ENCODE data around the gene IFRD2. TPM values are rescaled to one million over a fixed set of nuclear protein-coding genes. Genes with fewer than 3 reads are reported as not detected.
A peak's percentile ranks its signal among the peaks of the same experiment; 100 is the strongest.

The IFRD2 gene
- total RNA-seq, 1 donor from 2014 or later, result 38.9 TPM

- Mint-ChIP-seq H3K4me3 (ENCODE audit: unreplicated experiment) (peak overlapping the region; percentile 71), H3K27me3 (ENCODE audit: low read depth) (no peaks in the 10 kb centered on the region), H3K9me3 (ENCODE audit: low read depth) (no peaks in the 10 kb centered on the region), H3K4me1 (ENCODE audit: low read depth) (peaks cover 64% of the 10 kb centered on the region), H3K27ac (ENCODE audit: unreplicated experiment) (peak overlapping the region; percentile 94), H3K36me3 (ENCODE audit: low read depth) (peaks cover 10% of the 10 kb centered on the region)
- TF ChIP-seq CTCF (IDR thresholded peaks at IDR 0.05), result no peak
- no peak for DNase-seq (ENCODE audit: low spot score)
Observed at GRCh38 chr3:50261505-50261904, 30.7 kb downstream of the IFRD2 start.

- peak overlapping the region; percentile 71 for H3K4me3 Mint-ChIP-seq (ENCODE audit: unreplicated experiment)
- peaks cover 13% of the 10 kb centered on the region for H3K36me3 Mint-ChIP-seq (ENCODE audit: low read depth)
- no peak for DNase-seq (ENCODE audit: low spot score)
Observed at GRCh38 chr3:50260942-50261441, 31.2 kb downstream of the IFRD2 start.

GRCh38 chr3:50260027-50260941, 31.9 kb downstream of the IFRD2 start:
- H3K4me3 Mint-ChIP-seq (ENCODE audit: unreplicated experiment), result peak overlapping the region; percentile 71

More at GRCh38 chr3:50260942-50261441, 31.2 kb downstream of the IFRD2 start:
- TF ChIP-seq CTCF (IDR thresholded peaks at IDR 0.05), result no peak
- Mint-ChIP-seq H3K27me3 (ENCODE audit: low read depth) (no peaks in the 10 kb centered on the region), H3K27ac (ENCODE audit: unreplicated experiment) (peak overlapping the region; percentile 94), H3K9me3 (ENCODE audit: low read depth) (no peaks in the 10 kb centered on the region), H3K4me1 (ENCODE audit: low read depth) (peaks cover 60% of the 10 kb centered on the region)

GRCh38 chr3:50259432-50260026, 32.7 kb downstream of the IFRD2 start:
- no peaks in the 10 kb centered on the region for H3K9me3 Mint-ChIP-seq (ENCODE audit: low read depth)
- DNase-seq (ENCODE audit: low spot score), result no peak
- H3K4me1 Mint-ChIP-seq (ENCODE audit: low read depth), result peaks cover 49% of the 10 kb centered on the region
- H3K27me3 Mint-ChIP-seq (ENCODE audit: low read depth), result no peaks in the 10 kb centered on the region
- no peak for TF ChIP-seq CTCF (IDR thresholded peaks at IDR 0.05)
- H3K4me3 Mint-ChIP-seq (ENCODE audit: unreplicated experiment), result peak overlapping the region; percentile 62
- H3K27ac Mint-ChIP-seq (ENCODE audit: unreplicated experiment), result peak overlapping the region; percentile 93
- peaks cover 13% of the 10 kb centered on the region for H3K36me3 Mint-ChIP-seq (ENCODE audit: low read depth)

More at GRCh38 chr3:50260027-50260941, 31.9 kb downstream of the IFRD2 start:
- H3K27me3 Mint-ChIP-seq (ENCODE audit: low read depth), result no peaks in the 10 kb centered on the region
- peaks cover 56% of the 10 kb centered on the region for H3K4me1 Mint-ChIP-seq (ENCODE audit: low read depth)
- DNase-seq (ENCODE audit: low spot score), result no peak
- H3K9me3 Mint-ChIP-seq (ENCODE audit: low read depth), result no peaks in the 10 kb centered on the region
- TF ChIP-seq CTCF (IDR thresholded peaks at IDR 0.05), result peak; percentile 94
- H3K27ac Mint-ChIP-seq (ENCODE audit: unreplicated experiment), result peak overlapping the region; percentile 94
- H3K36me3 Mint-ChIP-seq (ENCODE audit: low read depth), result peaks cover 13% of the 10 kb centered on the region

- DNase-seq (ENCODE audit: low spot score), result no peak
- Mint-ChIP-seq H3K4me3 (ENCODE audit: unreplicated experiment) (no peak overlapping the region), H3K27ac (ENCODE audit: unreplicated experiment) (peak overlapping the region; percentile 93), H3K36me3 (ENCODE audit: low read depth) (peaks cover 13% of the 10 kb centered on the region), H3K9me3 (ENCODE audit: low read depth) (no peaks in the 10 kb centered on the region), H3K4me1 (ENCODE audit: low read depth) (peaks cover 43% of the 10 kb centered on the region), H3K27me3 (ENCODE audit: low read depth) (no peaks in the 10 kb centered on the region)
- TF ChIP-seq CTCF (IDR thresholded peaks at IDR 0.05), result no peak
Observed at GRCh38 chr3:50258979-50259378, 33.2 kb downstream of the IFRD2 start.

Data from chondrocyte (in vitro differentiated cells).